Activated T-cell treated with anti-CD3 and anti-CD28 coated beads for 1 hour (primary cell): ENCODE results near the gene NHSL2.
"Not testable (repeated sequence)": the region's sequence is repeated elsewhere in the genome, so short reads cannot be mapped to it uniquely, and the experiment has no call there.

Experiments
- DNase-seq: peaks from one replicate; pipeline ENCODE4 v3.0.0-alpha.2; 2020; ENCODE audit warnings: low read depth

The NHSL2 gene

GRCh38 chrX:71910643-71910985 is at the start of gene NHSL2:
NHSL2 (plus strand) TSS chrX:71910845.
- no peak for DNase-seq

- DNase-seq = no peak
These were observed 43.0 kb upstream of the NHSL2 start for GRCh38 chrX:71867680-71868079.

GRCh38 chrX:71869566-71869965 is 41.1 kb upstream of the NHSL2 start:
- not testable (repeated sequence) for DNase-seq

- no peak for DNase-seq
These were observed 40.2 kb upstream of the NHSL2 start for GRCh38 chrX:71870208-71871098.

- no peak for DNase-seq
These were observed 39.3 kb upstream of the NHSL2 start for GRCh38 chrX:71871367-71871766.

GRCh38 chrX:71872542-71873458 is 37.8 kb upstream of the NHSL2 start:
- no peak for DNase-seq

DNA sequence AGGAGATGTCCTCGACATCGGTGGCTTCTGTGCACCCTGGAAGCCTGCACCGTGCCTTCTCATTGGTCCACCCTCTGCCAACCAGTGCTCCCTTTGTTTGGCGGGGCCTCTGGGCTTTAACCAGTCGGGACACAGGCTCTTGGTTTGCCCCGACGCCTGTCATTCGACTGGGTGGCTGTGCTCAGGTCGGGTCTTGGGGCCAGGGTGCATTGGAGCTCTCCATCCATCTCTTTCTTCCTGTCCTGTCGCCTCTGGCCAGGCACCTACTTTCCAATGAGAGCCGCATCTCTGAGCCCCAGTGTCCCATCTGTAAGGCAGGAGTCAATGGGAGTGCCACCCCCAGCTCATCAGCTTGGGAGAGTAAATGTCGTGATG is 37.2 kb upstream of the NHSL2 start:
- no peak for DNase-seq

GRCh38 chrX:71876841-71877240 is 33.8 kb upstream of the NHSL2 start:
- not testable (repeated sequence) for DNase-seq

DNA sequence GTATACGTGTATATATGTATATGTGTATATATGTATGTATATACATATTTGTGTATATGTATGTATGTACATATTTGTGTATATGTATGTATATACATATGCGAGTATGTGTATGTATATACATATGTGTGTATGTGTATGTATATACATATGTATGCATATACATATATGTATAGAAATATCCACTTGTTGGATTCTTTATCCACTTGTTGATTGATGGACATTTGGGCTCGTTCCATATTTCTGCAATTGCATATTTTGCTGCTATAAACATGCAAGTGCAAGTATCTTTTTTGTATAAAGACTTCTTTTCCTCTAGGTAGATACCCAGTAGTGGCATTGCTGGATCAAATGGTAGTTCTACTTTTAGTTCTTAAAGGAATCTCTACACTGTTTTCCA is 25.5 kb upstream of the NHSL2 start:
- DNase-seq = no peak

DNA sequence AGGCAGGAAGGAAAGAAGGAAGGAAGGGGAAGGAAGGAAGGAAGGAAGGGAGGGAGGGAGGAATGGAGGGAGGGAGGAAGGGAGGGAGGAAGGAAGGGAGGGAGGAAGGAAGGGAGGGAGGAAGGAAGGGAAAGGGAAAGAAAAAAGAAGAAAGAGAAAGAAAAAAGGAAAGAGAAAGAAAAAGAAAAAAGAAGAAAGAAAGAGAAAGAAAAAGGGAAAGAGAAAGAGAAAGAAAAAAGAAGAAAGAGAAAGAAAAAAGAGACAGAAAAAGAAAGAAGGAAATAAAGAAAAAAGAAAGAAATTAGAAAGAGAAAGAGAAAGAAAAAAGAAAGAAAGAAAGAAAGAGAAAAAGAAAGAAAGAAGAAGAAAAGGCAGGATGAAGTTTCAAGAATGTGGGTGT is 15.0 kb upstream of the NHSL2 start:
- no peak for DNase-seq

GRCh38 chrX:71906144-71906543 is 4.5 kb upstream of the NHSL2 start:
- no peak for DNase-seq

- no peak for DNase-seq
These were observed 2.3 kb upstream of the NHSL2 start for GRCh38 chrX:71908387-71908786.

GRCh38 chrX:71909956-71910355 is 689 bp upstream of the NHSL2 start:
- no peak for DNase-seq

- DNase-seq = peak; percentile 5
These were observed 513 bp downstream of the NHSL2 start for GRCh38 chrX:71910986-71911730.

DNA sequence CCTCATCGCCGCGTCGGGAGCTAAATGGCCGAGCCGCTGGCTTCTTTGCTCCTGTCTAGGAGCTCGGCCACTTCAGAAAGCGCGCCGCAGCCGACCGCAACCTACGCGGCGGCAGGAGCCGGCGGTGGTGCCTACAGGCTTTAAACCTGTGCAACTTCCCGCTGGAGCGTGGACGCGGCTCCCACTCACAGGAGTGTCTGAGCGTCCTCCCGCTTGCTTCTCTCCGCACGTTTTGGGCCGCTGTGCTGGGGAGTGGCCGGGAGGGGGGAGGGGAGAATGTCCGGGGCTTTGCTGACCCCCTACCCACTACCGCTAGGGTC is 1.0 kb downstream of the NHSL2 start:
- no peak for DNase-seq

- no peak for DNase-seq
These were observed 1.5 kb downstream of the NHSL2 start for GRCh38 chrX:71912156-71912555.

- DNase-seq = no peak
These were observed 2.7 kb downstream of the NHSL2 start for GRCh38 chrX:71913156-71913950.

DNA sequence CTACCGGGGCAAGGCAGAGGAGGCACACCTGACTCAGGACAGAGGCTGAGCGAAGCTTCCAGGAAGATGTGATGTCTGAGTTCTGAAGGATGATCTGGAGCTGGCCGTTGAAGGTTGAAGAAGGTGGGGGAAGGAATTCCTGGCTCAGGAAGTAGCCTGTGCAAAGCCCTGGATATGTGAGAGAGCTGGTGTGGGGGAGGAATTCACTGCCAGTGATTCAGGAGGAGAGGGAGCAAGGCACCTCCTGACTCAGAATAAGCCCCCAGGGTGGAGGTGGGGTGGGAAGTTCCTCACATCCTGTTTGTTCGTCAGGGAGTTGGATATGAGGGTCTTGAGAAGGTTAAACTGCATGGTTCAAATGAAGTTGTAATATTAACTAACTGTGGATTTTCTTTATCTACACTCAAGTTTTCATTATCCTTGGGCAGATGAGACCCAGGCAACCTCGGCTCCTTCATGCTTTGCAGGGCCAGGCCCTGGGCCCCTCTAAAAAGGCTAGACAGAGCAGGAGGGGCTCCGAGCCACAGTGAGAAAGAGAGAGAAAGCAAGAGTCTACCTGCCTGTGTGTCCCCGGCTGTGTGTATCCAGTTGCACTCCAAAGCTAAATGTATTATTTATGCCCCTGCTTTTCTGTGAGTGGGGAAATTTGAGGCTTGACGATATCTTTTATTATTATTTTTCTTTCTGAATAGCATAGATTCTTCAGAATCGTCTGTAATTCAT is 7.1 kb downstream of the NHSL2 start:
- DNase-seq = no peak

DNA sequence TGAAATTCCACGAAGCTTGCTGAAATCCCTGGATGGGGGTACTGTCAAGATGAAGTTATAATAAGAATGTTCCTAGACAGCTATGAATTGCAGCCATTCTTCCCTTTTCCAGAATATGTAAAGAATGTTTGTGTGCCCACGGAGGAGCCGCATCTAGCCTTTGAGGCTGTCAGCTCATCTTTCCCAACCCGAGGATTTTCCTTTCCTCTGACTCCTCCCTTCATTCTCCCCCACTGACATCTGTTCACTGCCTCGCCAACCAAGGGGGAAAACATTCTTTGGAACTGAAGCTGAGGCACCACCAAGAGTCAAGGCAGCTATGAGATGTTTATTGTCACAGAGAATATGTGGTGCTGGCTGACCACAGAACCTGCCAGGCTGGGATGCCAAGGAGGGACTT is 8.8 kb downstream of the NHSL2 start:
- no peak for DNase-seq

- no peak for DNase-seq
These were observed 9.2 kb downstream of the NHSL2 start for GRCh38 chrX:71919886-71920285.

GRCh38 chrX:71922686-71923085 is 12.0 kb downstream of the NHSL2 start:
- DNase-seq = no peak
